ENCODE data around the gene PACS2.

DNA sequence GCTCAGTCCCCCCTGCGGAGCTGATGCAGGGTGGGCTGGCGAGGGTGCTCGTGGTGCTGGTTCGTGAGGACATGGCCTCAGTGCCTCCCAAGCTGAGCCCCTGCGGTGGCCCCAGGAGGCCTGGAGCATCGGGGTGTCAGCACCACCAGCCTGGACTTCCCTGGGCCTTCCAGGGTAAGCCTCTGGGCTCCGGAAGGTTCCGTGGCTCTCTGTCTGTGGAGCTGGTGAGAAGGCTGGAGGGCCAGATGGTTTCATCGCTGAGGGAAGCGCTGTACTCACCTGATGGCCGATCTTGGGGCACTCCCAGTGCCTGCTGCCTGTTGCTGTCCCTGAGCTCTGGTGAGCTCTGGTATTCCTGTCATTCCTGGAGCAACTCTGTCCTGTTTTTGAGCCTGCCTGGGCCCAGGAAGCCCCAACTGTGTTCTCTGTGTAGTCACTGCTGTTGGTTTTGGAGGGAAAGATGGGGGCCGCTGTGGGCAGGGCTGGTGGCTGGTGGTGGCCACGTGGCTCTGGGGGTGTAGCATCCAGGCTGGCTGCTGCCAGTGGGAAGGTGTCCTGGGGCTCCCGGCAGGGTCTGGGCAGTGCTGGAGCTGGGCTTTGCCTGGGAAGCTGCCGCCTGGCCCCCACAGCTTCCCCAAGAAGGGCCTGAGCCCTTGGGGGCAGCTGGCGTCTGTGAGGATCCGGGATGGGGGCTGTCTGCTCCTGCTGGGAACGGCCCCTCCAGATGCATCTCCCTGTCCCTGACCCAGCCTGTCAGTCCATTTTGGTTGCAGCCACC, 123.4 kb downstream of the PACS2 start:
- TF ChIP-seq, protein P1, sequence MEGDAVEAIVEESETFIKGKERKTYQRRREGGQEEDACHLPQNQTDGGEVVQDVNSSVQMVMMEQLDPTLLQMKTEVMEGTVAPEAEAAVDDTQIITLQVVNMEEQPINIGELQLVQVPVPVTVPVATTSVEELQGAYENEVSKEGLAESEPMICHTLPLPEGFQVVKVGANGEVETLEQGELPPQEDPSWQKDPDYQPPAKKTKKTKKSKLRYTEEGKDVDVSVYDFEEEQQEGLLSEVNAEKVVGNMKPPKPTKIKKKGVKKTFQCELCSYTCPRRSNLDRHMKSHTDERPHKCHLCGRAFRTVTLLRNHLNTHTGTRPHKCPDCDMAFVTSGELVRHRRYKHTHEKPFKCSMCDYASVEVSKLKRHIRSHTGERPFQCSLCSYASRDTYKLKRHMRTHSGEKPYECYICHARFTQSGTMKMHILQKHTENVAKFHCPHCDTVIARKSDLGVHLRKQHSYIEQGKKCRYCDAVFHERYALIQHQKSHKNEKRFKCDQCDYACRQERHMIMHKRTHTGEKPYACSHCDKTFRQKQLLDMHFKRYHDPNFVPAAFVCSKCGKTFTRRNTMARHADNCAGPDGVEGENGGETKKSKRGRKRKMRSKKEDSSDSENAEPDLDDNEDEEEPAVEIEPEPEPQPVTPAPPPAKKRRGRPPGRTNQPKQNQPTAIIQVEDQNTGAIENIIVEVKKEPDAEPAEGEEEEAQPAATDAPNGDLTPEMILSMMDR (conservative IDR thresholded peaks at IDR 0.05; ENCODE audit: low read depth, low read length): no peak
- TF ChIP-seq EZH2phosphoT487 (IDR thresholded peaks at IDR 0.05; ENCODE audit: borderline replicate concordance, low read length): no peak
